22Rv1 (cell line): ENCODE data around the gene DENND2C.

Experiments used
- ZFX ChIP-seq: fragments of 450-650 bp; IDR thresholded peaks from 2 replicates; pipeline ENCODE4 v1.6.1; 2017; ENCODE audit warnings: antibody characterized with exemption, borderline replicate concordance
- TF ChIP-seq, protein P1 (sequence below): fragments of 450-650 bp; IDR thresholded peaks from 2 replicates; pipeline ENCODE4 v1.5.1; 2017; ENCODE audit warnings: mild to moderate bottlenecking

DNA sequence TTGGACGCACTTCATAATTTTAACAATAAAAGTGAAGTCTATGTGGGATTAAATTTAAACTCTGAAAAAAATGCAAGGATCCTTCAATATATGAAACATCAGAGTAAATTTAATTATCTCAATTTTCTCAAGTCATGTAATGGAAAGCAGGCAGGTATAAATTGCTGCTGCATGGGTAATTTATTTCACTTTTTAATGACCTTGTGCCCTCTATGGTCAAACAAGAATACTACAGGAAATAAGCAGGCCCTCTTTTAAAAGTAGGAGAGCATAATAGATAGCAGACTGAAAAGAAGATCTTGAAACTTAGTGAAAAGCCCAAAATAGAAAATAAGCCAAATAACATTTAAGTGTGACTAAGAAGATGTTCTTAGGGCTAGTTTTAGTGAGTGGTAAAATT is 111.3 kb downstream of the DENND2C start:
- TF ChIP-seq, protein P1, sequence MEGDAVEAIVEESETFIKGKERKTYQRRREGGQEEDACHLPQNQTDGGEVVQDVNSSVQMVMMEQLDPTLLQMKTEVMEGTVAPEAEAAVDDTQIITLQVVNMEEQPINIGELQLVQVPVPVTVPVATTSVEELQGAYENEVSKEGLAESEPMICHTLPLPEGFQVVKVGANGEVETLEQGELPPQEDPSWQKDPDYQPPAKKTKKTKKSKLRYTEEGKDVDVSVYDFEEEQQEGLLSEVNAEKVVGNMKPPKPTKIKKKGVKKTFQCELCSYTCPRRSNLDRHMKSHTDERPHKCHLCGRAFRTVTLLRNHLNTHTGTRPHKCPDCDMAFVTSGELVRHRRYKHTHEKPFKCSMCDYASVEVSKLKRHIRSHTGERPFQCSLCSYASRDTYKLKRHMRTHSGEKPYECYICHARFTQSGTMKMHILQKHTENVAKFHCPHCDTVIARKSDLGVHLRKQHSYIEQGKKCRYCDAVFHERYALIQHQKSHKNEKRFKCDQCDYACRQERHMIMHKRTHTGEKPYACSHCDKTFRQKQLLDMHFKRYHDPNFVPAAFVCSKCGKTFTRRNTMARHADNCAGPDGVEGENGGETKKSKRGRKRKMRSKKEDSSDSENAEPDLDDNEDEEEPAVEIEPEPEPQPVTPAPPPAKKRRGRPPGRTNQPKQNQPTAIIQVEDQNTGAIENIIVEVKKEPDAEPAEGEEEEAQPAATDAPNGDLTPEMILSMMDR, result peak; percentile 61
- no peak for TF ChIP-seq ZFX
